Renal cortex interstitium (tissue), 11 donors: ENCODE results near the gene FGF19. TPM values are rescaled to one million over a fixed set of nuclear protein-coding genes. Genes with fewer than 3 reads are reported as not detected.

Source experiments
- DNase-seq, 11 donors: peaks; one replicate each; pipeline ENCODE4 v3.0.0-alpha.2; 2013; ENCODE audit warnings: low read depth in 9 of 11, low spot score in 4 of 11; ENCODE audit errors: extremely low read depth in 1 of 11
- polyA plus RNA-seq, 3 donors: library from polyadenylated mRNA; unstranded; fragments of 120-200 nt; gene quantifications; one replicate each; pipeline ENCODE4 v1.2.1, GENCODE V29; 2013; ENCODE audit not compliant: insufficient read length in 3 of 3

FGF19 gene
- polyA plus RNA-seq, 3 donors: 0.50 to 0.93 (median 0.59) TPM

DNA sequence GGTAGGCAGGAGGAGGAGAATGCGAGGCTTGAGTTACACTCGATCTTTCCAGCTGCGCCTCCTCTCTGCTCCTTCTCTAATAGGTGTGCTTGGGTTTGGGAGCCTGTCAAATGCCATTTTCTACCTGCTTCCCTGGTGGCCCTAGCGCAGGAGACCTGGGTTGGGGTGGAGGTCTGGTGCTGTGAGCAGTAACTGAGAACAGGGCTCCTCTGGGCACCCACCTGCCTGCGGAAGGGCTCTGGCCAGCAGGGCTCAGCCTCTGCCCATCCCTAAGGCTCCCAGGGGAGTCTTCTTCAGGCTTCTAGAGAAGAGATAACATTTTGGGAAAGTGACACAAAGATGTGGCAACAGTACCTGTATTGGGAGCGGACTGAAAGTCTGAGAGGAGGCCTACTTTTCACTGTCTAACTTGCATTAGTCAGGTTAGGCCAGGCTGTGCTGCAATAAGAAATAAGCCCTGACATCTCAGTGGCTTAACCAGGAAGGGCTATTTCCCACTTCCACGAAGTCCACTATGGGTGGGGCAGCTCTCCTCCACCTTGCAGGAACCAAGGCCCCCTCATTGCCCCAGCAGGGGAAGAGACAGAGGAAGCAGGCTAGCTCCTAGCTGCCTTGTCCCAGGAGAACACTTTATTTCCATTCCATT, 21.0 kb downstream of the FGF19 start:
- DNase-seq: no peak

DNA sequence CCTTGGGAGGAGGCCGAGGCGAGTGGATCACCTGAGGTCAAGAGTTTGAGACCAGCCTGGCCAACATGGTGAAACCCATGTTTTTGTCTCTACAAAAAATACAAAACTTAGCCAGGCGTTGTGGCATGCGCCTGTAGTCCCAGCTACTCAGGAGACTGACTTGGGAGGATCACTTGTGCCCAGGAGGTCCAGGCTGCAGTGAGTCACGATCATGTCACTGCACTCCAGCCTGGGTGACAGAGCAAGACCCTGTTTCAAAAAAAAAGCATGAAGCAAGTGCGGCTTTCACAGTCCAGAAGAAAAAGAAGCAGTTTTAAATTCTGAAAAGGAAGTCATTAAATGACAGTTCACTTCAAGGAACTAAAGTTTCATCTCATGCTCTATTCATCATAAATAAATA, 21.6 kb downstream of the FGF19 start:
- no peak for DNase-seq

DNA sequence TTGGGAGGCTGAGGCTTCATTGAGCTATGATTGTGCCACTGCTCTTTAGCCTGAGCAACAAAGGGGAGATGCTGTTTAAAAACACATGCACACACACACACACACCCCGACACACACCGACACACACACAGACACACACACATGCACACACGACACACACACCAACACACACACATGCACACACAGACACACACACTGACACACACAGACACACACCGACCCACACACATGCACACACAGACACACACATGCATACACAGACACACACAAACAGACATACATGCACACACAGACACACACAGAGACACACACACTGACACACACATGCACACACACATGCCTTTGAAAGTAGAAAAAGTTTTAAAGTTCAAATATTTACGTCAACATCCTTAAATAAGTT, 23.1 kb downstream of the FGF19 start:
- DNase-seq: no peak

DNA sequence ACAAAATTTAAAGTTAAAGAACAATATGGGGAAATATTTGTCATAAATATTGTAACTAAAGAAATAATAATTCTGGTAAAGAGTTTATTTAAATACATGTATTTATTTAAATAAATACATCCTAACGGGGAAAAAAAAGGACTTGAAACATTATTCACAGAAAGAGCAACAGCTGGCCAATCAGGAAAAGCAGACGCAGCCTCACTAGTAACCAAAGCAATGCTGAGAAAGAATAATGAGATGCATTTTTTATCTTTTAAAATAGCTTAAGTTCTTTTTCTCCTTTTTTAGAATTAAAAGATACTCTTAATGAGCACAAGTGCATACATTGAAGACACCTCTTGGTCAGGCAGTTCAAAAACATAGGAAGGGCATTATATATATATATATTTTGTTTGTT, 26.1 kb downstream of the FGF19 start:
- no peak for DNase-seq

DNA sequence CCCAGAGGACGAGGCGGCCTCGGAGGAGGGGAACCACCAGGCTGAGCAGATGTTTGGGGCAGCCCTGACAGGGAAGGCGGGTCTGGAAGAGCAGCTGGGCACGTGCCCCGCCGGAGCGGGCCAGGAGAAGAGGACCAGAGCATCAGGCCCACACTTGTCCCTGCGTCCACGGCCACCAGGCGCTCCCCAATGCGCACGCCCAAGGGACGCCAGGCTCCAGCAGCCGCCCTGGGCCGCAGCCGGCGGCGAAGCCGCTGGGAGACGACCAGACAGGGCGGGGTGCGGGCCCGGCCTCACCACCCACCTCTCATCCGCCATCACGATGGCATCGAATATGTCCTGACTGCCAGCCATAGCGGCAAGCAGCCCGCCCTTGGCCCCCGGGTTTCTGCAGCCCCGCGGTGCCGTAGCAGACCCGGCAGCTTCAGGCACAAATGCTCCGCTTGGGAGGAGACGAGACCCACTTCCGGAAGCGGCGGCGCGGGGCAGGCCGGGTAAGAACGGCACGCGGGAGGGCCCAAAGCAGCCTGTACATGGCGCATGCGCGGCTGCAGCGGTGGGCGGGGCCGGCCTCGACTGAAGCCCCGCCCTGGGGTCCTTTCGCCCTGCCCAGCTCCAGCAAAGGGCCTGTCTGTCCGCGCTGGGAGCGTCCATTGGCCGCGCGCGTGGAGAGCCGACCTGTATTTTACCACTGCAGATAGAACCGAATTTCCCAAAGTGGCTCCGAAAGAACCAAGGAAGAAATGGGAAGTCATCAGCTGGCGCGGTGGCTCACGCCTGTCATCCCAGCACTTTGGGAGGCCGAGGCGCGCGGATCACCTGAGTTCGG, 28.7 kb downstream of the FGF19 start, which contains the start of gene LTO1:
Gene LTO1, minus strand, starts transcription at position 468 of the 829 bp plus-strand sequence. Its CDS starts 114 bp downstream, at position 354.
- peak; percentile 85 to 96 (median 92) for DNase-seq

DNA sequence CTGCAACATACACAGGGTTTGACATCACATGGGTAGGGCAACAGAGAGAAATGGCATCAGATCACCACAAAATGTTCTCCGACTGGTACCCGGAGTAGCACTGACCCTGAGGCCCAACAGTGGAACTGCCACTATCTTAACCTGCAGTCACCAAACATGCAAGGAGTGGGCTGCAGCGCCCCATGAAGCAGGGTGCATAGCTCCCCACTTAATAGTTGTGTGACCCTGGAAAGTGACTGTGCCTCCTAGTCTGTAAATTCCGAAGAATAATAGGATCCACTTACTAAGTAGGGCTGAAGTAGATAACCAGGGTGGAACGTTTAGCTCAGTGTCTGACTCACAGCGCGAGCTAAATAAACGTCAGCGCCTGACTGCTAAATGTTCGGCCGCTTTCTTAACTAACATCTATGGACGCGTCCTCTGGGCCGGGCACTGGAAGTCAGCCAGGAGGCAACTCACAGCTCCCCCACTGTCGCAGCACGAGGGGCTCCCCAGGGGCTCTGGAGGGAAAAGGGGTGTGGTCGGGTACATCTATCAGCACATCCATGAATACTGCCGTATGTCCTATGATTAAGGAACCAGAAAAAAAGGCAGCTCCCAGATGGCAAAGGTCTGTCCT, 29.4 kb downstream of the FGF19 start:
- no peak for DNase-seq

DNA sequence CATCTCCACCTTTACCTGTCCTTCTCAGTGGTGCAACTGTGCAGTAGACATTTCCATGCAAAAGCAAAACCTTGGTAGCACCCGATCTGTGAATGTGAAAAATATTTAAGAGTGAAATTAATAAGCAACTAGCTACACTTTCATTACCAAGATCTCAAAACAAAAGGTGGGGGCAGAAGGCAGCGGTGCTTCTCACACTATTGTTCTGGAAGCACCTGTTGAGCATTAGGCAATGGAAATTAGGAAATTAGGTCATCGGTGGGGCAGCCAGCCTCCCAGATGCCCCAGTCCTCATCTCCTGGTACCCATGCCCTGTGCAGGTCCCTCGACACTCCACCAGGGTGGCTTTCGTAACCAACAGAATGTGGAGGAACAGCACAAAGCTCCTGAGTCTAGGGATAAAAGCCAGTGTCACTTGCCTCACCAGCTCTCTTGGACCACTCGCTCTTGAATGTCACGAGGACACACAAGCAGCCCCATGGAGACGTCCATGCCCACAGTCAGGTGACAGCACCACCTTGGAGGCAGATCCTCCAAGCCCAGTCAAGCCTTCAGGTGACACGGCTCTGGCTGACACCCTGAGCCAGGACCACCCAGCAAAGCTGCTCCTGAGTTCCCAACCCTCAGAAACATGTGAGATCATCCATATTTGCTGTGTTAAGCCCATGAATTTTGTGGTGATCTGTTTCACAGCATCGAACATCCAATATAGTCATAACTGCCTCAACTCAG, 31.9 kb downstream of the FGF19 start:
- no peak for DNase-seq

DNA sequence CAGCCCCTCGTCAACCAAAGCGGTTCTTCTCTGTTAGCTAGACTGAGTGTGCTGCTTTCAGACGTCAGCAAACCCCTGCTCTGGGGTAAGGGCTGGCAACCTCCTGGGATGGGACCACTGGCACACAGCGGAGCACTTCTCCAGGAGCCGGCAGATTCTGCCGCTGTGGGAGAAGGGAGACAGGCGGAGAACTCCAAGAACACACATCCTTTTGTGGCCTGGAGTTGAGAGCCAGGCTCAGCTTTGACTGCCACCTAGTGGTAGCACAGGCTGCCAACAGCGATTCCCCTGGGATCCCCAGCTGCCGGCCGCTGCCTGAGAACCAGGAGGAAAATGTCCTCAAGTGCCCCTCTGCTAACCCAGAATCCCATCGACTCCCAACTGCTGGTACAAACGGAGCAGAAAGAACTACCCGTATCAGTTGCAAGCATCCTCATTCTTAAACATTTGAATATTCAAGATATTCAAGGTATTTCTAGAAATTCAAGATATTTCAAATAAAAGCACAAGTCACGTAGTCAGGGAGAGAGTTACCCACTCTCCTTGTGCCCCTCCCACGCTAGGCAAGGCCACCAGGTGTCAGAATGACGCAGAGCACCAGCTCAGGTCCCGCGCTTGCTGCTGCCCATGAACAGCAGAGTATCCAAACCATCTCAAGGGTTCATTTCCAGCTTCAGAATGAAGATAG, 33.5 kb downstream of the FGF19 start:
- peak in 10 of 11 donors; percentile 66 to 88 (median 76) for DNase-seq

DNA sequence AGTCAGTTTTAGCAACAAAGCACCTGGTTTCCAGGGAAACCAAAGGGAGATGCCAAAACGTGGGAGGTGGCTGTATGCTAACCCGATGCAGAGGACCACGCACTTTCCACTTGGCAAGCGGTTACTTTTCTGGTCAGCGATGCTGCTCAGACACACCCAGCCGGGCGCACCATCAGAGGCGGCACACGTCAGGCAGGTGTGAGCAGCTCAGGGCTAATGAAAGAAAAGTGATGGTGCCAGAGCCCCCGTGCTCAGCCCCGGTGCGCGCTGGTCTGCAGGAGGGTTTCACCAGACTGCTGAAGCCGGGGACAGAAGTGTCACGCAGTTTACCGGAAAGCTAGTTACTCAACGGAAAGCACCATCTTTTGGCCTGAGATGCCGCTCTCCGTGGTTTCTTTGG, 34.3 kb downstream of the FGF19 start:
- DNase-seq: no peak

DNA sequence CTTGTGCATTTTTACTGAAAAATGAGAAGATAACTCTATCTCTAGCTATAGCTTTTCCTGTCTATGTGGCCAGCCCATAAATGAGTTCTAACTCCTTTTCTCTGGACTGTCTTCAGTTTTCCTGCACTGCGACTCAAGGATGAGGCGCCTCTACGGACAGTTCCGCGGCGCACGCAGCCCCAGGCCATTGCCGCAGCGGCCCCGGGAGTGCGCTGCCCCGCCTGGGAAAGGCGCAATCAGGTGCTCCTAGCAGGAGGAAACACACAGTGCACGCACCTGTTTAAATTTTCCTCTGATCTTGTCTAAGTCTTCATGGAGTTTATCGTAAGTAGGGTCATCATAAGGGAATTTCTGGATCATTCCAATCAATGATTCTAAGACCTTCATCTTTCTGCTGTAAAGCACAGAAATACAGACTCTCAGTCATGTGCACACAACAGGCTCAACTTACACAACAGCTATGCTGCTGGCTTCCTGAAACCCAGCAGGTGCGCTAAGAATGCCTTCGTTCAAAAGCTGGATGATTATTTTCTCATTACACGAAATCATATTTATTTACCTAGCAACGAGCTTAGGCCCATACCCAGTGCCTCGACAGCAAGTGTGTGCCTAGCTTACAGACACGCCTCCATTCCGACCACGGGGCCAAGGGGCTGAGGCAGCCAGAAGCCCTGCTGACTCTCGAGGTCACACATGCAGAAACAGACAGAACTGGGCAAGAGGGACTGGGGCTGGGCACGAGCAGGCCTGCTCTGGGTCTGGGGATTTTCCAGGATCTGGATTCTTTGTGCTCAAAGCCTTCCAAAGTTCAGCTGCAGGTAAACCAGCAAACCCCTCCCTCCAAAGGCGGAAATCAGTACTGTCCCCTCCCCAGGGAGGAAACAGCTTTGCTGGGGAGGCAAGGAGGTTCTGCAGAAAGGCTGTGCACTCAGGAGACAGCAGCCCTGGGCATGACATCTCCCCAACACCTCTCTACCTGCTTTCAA, 35.9 kb downstream of the FGF19 start:
- no peak for DNase-seq

DNA sequence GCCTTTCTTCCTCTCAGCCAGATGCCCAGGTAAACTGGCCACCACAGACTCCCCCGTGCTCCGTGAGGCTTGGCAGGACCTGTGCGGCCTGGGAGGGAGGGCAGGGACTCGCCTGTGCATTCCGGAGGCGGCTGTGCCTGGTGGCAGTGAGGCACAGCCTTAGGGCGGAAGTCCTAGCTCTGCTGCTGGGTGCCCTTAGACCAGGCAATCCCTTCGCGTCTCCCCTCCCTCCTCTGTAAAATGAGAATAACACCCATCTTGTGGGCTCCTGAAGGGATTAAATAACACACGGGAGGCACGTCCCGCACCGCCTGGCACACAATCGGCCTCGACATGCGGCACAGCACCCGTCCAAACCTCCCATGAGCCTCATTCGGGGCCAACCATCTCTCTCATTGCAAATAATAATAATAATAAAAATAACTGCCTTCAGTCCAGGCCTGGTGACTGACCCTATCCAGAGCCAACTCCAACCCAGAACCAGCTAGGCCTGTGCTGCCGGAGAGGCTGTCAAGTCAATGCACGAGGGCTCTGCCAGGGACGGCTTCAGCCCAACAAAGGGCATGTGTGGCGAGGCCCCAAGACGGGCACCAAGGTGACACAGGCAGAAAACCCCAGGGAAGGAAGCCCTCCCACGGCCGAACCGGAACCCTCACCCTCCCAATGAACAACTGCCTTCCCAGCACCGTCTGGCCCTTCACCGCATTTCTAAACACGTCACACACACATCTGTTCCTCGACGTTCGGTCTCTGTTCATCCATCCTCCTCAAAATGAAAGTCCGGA, 36.9 kb downstream of the FGF19 start:
- no peak for DNase-seq

DNA sequence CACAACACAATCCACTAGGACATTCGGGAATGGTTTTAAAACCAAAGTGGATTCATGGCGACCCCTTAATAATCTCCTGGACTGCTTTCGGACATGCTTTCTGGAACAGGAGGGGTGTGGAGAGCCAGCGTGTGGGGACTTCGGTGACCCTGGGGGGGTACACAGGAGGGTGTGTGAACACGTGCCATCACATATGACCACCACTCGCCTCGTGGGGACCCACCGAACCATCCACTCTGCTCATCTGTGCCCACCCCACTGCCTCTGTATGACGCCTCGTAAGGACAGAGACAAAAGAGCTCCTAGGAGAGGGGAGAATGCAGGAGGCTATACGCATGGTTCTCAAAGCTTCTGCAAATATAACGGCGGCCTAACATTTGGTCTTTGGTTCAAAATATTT, 37.6 kb downstream of the FGF19 start:
- DNase-seq: no peak

DNA sequence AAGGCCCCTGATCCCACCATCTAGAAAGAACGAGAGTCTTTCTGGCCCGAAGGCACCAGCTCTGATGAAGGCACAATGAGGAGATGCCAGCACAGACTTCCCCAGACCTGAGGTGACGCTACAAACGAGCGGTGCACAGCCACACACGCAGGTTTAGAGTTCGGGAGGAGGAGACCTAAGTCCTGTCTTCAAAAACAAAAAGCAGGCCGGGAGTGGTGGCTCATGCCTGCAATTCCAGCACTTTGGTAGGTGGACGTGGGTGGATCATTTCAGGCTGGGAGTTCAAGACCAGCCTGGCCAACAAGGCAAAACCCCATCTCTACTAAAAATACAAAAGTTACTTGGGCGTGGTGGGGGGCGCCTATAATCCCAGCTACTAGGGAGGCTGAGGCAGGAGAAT, 38.2 kb downstream of the FGF19 start:
- no peak for DNase-seq

DNA sequence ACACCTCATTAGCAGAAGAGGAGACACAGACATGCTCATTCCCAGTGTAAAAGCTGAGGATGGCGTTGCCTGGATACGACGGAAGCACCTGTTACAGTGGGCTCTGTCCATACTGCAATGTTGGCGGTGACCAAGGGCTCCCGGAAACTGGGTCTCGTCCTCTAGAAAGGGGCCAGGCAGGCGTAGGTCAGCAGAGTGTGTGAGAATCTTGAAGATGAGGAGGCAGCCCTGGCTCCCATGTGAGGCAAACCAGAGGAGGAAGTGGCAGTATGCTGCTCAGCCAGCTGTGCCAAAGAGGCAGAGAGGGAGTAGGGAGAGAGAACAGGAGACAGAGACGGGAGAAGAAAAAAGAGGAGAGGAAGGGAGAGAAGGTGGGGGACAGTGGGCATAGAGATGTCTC, 38.9 kb downstream of the FGF19 start:
- DNase-seq: no peak

DNA sequence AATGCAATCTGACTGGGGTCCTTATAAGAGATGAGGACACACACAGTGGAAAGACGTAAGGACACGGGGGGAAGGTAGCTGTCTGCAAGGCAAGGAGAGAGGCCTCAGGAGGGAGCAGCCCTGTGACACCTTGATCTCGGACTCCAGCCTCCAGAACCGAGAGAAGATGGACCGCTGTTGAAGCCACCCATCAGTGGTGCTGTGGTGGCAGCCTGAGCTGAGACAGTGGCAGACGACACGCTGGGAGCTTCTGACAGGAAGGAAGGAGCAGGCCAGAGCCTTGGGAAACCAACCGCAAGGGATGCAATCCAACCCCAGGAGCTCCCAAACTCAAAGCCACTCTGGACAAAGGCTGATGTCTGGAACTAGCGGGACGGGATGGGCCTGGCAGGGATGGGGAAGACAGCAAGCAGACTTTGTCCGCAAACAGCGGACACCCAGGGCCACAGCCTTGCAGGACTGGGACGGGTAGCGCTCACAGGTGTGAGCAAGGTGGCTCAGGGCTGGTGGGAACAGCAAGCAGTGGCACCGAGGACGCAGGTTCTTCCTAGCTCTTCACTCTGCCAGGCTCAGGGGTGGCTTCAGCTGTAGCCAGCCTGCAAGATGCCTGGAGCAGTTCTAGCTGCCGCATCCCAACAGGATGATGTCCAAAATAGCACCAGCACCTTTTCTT, 39.6 kb downstream of the FGF19 start:
- no peak for DNase-seq

DNA sequence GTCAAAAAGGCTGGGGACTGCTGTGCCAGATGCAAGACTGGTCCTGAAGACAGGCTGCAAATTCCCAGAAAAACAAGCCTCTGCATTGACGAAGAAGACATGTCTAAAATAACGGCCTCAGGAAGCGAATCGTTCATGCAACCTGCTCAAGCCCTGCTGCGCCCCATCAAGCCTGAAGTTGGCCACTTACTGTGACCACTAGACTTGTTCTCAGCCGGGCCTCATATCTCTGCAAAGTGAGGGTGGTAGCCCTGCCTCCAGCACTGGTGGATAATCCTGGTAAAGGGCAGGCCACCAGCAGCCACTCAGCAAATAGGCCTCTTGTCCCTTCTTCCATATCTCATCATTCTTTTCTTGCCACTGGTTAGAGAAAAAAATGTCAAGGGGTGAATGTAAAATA, 40.5 kb downstream of the FGF19 start:
- DNase-seq: no peak

DNA sequence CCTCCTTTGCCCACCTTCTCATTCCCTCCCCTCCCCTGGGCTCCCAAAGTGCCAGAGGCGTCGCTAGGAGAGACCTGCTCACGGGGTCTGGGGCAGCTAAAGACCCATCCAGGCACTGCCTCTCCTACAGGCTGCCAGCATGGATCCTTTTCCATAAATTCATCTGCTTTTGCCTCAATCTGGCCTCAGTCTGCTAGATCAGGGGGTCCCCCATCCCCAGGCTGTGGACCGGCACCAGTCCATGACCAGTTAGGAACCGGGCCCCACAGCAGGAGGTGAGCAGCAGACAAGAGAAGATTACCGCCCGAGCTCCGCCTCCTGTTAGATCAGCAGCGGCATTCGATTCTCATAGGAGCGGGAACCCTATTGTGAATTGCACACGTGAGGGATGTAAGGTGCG, 41.0 kb downstream of the FGF19 start:
- no peak for DNase-seq
